ENCODE data around the gene CNTN5.

The CNTN5 gene

DNA sequence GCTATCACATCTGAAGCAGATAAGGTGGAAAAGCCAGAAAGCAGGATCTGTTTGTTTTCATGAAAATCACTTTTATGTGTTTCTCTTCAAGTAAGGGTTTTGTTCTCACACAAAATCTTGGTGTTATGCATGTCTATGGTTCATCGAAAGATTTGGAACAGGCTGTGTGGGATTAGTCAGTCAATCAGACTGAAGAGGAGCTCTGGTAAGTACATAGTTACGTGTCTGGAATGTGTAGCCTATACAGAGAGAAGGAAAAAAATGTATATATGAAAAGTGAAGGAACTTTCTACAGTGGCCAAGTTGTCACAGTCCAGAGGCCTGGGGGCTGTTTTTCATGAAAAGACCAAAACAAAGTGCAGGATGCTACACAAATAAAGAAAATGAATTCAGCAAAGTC is 156.7 kb downstream of the CNTN5 start:
- Histone ChIP-seq H3K36me3 (ENCODE audit: control insufficient read depth in 2 of 2, insufficient read depth in 1 of 2, low read length in 2 of 2) (no peaks in the 10 kb centered on the region), H3K27ac (ENCODE audit: extremely low read depth, low read depth, low read length) (no peak overlapping the region), H3K4me3 (ENCODE audit: low read depth, low read length) (no peak overlapping the region), H3K4me1 (ENCODE audit: control insufficient read depth, insufficient read depth, low read length) (no peaks in the 10 kb centered on the region), H3K9me3 (ENCODE audit: control insufficient read depth, insufficient read depth, low read depth, low read length) (no peaks in the 10 kb centered on the region)
- TF ChIP-seq ZNF138 (tag by site-specific recombination; IDR thresholded peaks at IDR 0.05; ENCODE audit: borderline replicate concordance), result no peak
- no peak for TF ChIP-seq WT1 (tag by site-specific recombination; IDR thresholded peaks at IDR 0.05)
- no peak for TF ChIP-seq ZNF366 (tag by site-specific recombination; conservative IDR thresholded peaks at IDR 0.05)
- TF ChIP-seq ZNF785 (tag by site-specific recombination; IDR thresholded peaks at IDR 0.05), result no peak
- no peak for TF ChIP-seq ZNF585B (tag by site-specific recombination; IDR thresholded peaks at IDR 0.05)
- TF ChIP-seq ZNF701 (tag by site-specific recombination; IDR thresholded peaks at IDR 0.05), result no peak
- no peak for TF ChIP-seq ZNF558 (tag by site-specific recombination; IDR thresholded peaks at IDR 0.05)
- TF ChIP-seq ZNF530 (tag by site-specific recombination; IDR thresholded peaks at IDR 0.05; ENCODE audit: low read depth), result no peak
- TF ChIP-seq ZIC2 (tag by site-specific recombination; IDR thresholded peaks at IDR 0.05), result no peak
- no peak for TF ChIP-seq SETDB1 (IDR thresholded peaks at IDR 0.05; ENCODE audit: insufficient read length, low read length)
- TF ChIP-seq ZNF645 (tag by site-specific recombination; IDR thresholded peaks at IDR 0.05), result no peak
- TF ChIP-seq, protein P1, sequence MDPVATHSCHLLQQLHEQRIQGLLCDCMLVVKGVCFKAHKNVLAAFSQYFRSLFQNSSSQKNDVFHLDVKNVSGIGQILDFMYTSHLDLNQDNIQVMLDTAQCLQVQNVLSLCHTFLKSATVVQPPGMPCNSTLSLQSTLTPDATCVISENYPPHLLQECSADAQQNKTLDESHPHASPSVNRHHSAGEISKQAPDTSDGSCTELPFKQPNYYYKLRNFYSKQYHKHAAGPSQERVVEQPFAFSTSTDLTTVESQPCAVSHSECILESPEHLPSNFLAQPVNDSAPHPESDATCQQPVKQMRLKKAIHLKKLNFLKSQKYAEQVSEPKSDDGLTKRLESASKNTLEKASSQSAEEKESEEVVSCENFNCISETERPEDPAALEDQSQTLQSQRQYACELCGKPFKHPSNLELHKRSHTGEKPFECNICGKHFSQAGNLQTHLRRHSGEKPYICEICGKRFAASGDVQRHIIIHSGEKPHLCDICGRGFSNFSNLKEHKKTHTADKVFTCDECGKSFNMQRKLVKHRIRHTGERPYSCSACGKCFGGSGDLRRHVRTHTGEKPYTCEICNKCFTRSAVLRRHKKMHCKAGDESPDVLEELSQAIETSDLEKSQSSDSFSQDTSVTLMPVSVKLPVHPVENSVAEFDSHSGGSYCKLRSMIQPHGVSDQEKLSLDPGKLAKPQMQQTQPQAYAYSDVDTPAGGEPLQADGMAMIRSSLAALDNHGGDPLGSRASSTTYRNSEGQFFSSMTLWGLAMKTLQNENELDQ (tag by site-specific recombination; IDR thresholded peaks at IDR 0.05; ENCODE audit: low read depth), result no peak
- TF ChIP-seq KLF7 (tag by site-specific recombination; IDR thresholded peaks at IDR 0.05; ENCODE audit: borderline replicate concordance), result no peak
- TF ChIP-seq ZFP41 (tag by site-specific recombination; IDR thresholded peaks at IDR 0.05; ENCODE audit: borderline replicate concordance), result no peak
- no peak for TF ChIP-seq ZNF48 (tag by site-specific recombination; IDR thresholded peaks at IDR 0.05)
- no peak for TF ChIP-seq ZBTB1 (tag by site-specific recombination; IDR thresholded peaks at IDR 0.05)
- TF ChIP-seq ZSCAN5A (tag by site-specific recombination; IDR thresholded peaks at IDR 0.05), result no peak
- CTCF ChIA-PET, result no interaction called here
- POLR2A ChIA-PET, result no interaction called here

- ChIA-PET CTCF (no interaction called here), POLR2A (no interaction called here)
- no peak overlapping the region for H3K27ac ChIP-seq (ENCODE audit: extremely low read depth, low read depth, low read length)
These were observed 163.4 kb downstream of the CNTN5 start for GRCh38 chr11:99184146-99184545.

DNA sequence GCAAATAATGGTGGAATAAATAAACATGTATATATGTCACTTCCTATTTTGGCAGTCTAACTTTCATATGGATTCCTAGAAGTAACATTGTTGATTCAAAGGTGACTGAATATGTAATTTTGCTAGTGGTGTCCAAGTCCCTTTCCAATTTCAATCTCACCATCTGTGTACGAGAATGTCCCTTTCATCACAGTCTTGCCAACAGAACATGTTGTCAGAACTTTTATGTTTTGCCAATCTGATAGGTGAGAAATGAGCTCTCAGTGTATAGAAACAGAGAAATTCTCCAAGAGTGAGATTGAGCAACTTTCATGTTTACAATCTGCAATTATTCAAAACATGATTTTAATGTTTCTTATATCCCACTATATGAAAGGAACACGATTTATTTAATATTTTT is 167.5 kb downstream of the CNTN5 start:
- H3K4me1 ChIP-seq (ENCODE audit: control insufficient read depth, insufficient read depth, low read length), result no peaks in the 10 kb centered on the region
- POLR2A ChIA-PET, result no interaction called here
- no peak overlapping the region for H3K4me3 ChIP-seq (ENCODE audit: low read depth, low read length)
- CTCF ChIA-PET, result no interaction called here
- no peaks in the 10 kb centered on the region for H3K9me3 ChIP-seq (ENCODE audit: control insufficient read depth, insufficient read depth, low read depth, low read length)
- no peak overlapping the region for H3K27ac ChIP-seq (ENCODE audit: extremely low read depth, low read depth, low read length)
- no peaks in the 10 kb centered on the region for H3K36me3 ChIP-seq (ENCODE audit: control insufficient read depth in 2 of 2, insufficient read depth in 1 of 2, low read length in 2 of 2)
- TF ChIP-seq ZEB2 (tag by site-specific recombination; IDR thresholded peaks at IDR 0.05), result no peak
- TF ChIP-seq ZNF548 (tag by site-specific recombination; IDR thresholded peaks at IDR 0.05), result no peak
- no peak for TF ChIP-seq INSM2 (tag by site-specific recombination; IDR thresholded peaks at IDR 0.05)
- no peak for TF ChIP-seq ZNF624 (tag by site-specific recombination; IDR thresholded peaks at IDR 0.05)
- no peak for TF ChIP-seq ZNF558 (tag by site-specific recombination; IDR thresholded peaks at IDR 0.05)
- no peak for TF ChIP-seq ZFHX2 (tag by site-specific recombination; conservative IDR thresholded peaks at IDR 0.05)
- TF ChIP-seq, protein P2, sequence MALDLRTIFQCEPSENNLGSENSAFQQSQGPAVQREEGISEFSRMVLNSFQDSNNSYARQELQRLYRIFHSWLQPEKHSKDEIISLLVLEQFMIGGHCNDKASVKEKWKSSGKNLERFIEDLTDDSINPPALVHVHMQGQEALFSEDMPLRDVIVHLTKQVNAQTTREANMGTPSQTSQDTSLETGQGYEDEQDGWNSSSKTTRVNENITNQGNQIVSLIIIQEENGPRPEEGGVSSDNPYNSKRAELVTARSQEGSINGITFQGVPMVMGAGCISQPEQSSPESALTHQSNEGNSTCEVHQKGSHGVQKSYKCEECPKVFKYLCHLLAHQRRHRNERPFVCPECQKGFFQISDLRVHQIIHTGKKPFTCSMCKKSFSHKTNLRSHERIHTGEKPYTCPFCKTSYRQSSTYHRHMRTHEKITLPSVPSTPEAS (tag by site-specific recombination; IDR thresholded peaks at IDR 0.05), result no peak
- TF ChIP-seq SETDB1 (IDR thresholded peaks at IDR 0.05; ENCODE audit: insufficient read length, low read length), result no peak
- no peak for TF ChIP-seq ZNF707 (tag by site-specific recombination; IDR thresholded peaks at IDR 0.05)
- no peak for TF ChIP-seq HOXA7 (CRISPR knock-in tag; IDR thresholded peaks at IDR 0.05; ENCODE audit: borderline replicate concordance)

More at GRCh38 chr11:99184146-99184545, 163.4 kb downstream of the CNTN5 start:
- H3K36me3 ChIP-seq (ENCODE audit: control insufficient read depth in 2 of 2, insufficient read depth in 1 of 2, low read length in 2 of 2), result no peaks in the 10 kb centered on the region
- TF ChIP-seq ZNF596 (tag by site-specific recombination; IDR thresholded peaks at IDR 0.05), result no peak
- no peak for TF ChIP-seq ZNF335 (tag by site-specific recombination; conservative IDR thresholded peaks at IDR 0.05)
- H3K4me1 ChIP-seq (ENCODE audit: control insufficient read depth, insufficient read depth, low read length), result no peaks in the 10 kb centered on the region
- H3K9me3 ChIP-seq (ENCODE audit: control insufficient read depth, insufficient read depth, low read depth, low read length), result no peaks in the 10 kb centered on the region
- no peak overlapping the region for H3K4me3 ChIP-seq (ENCODE audit: low read depth, low read length)

Data from HEK293 (cell line).